H7 (cell line): ENCODE data around the gene MORN2. TPM values are rescaled to one million over a fixed set of nuclear protein-coding genes. Genes with fewer than 3 reads are reported as not detected.
A peak's percentile ranks its signal among the peaks of the same experiment; 100 is the strongest.

Source experiments
- DNase-seq: peaks from one replicate; pipeline ENCODE4 v3.0.0; 2012
- H3K27me3 ChIP-seq: 2 replicates; pipeline ENCODE4 v1.6.0; 2011; ENCODE audit warnings: mild to moderate bottlenecking, low read length; ENCODE audit not compliant: control insufficient read depth, insufficient read depth
- H3K36me3 ChIP-seq: replicated peaks from 2 replicates; pipeline ENCODE4 v1.5.1; 2011; ENCODE audit warnings: low read length; ENCODE audit not compliant: control insufficient read depth, insufficient read depth
- H3K4me3 ChIP-seq: 2 replicates; pipeline ENCODE4 v1.5.1; 2011; ENCODE audit warnings: low read depth, mild to moderate bottlenecking, control low read depth, low read length, moderate library complexity; ENCODE audit not compliant: insufficient read depth
- total RNA-seq: library from RNA; depleted of rRNA; stranded (reverse); fragments of >200 nt; shearing (Covaris generic); gene quantifications from 2 replicates; pipeline ENCODE4 v1.2.3, GENCODE V29; 2014; rRNA removed

The MORN2 gene
- total RNA-seq, 1 experiment from 2014 or later = 7.3 TPM

- no peaks in the 10 kb centered on the region for H3K27me3 ChIP-seq
- H3K4me3 ChIP-seq = no peak overlapping the region
- H3K36me3 ChIP-seq = no peaks in the 10 kb centered on the region
- no peak for DNase-seq
These were observed 35.4 kb downstream of the MORN2 start for GRCh38 chr2:38911191-38911590.

GRCh38 chr2:38912619-38913018 lies 36.8 kb downstream of the MORN2 start:
- Histone ChIP-seq H3K36me3 (no peaks in the 10 kb centered on the region), H3K27me3 (no peaks in the 10 kb centered on the region), H3K4me3 (no peak overlapping the region)
- no peak for DNase-seq

- no peak for DNase-seq
- H3K27me3 ChIP-seq = no peaks in the 10 kb centered on the region
- H3K4me3 ChIP-seq = no peak overlapping the region
- H3K36me3 ChIP-seq = no peaks in the 10 kb centered on the region
These were observed 46.6 kb downstream of the MORN2 start for GRCh38 chr2:38922389-38922788.

GRCh38 chr2:38922902-38923301 lies 47.1 kb downstream of the MORN2 start:
- Histone ChIP-seq H3K27me3 (no peaks in the 10 kb centered on the region), H3K36me3 (no peaks in the 10 kb centered on the region), H3K4me3 (no peak overlapping the region)
- DNase-seq = no peak

DNA sequence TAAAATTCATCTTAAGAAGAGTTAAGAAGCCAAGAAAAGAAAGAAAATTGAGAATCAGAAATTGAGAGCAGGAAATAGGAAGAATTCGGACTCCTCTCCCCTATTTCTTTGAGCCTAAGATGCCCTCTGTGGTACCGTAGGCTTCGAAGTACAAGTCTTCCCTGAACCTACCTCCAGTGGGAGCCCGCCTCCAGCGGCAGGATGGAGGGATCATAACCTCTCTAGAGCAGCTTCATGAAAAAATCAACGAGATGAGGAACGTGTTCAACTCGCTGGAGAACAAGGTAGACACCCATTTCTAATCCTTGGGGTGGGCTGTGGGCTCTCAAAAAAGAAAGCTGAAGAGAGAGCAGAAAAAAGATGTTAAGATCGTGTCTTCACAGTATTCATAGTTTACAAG lies 50.2 kb downstream of the MORN2 start:
- DNase-seq = peak; percentile 49
- Histone ChIP-seq H3K36me3 (no peaks in the 10 kb centered on the region), H3K4me3 (no peak overlapping the region), H3K27me3 (no peaks in the 10 kb centered on the region)

GRCh38 chr2:38930600-38930999 lies 54.8 kb downstream of the MORN2 start:
- no peaks in the 10 kb centered on the region for H3K36me3 ChIP-seq
- DNase-seq = no peak
- H3K4me3 ChIP-seq = no peak overlapping the region
- no peaks in the 10 kb centered on the region for H3K27me3 ChIP-seq

Other genes with a start within 250 kb of the MORN2 start
- gene GALM, start 209.9 kb upstream of the MORN2 start, total RNA-seq = 21.8 and 25.9 TPM in 2 replicates
- 140 and 206 TPM in 2 replicates for gene SRSF7, start 124.6 kb upstream of the MORN2 start, total RNA-seq
- gene GEMIN6, start 97.8 kb upstream of the MORN2 start, total RNA-seq = 17.6 and 22.2 TPM in 2 replicates
- 16.2 and 16.3 TPM in 2 replicates for gene DHX57, start within 50 bp of the MORN2 start, total RNA-seq
- not detected in 2 replicates for gene ARHGEF33, start 13.9 kb downstream of the MORN2 start, total RNA-seq
- gene SOS1, start 245.1 kb downstream of the MORN2 start, total RNA-seq = 8.4 and 22.0 TPM in 2 replicates